HFF-Myc (cell line): ENCODE data around the gene WHRN.

Experiments
- DNase-seq: peaks from one replicate; pipeline ENCODE4 v3.0.0-alpha.2; 2011; ENCODE audit warnings: low read depth; ENCODE audit errors: extremely low read depth
- H3K4me3 ChIP-seq: replicated peaks from 2 replicates; pipeline ENCODE4 v1.5.1; 2011; ENCODE audit warnings: low read depth, mild to moderate bottlenecking, control low read depth, low read length
- CTCF ChIP-seq: IDR thresholded peaks from 2 replicates; pipeline ENCODE4 v1.5.1; 2012; ENCODE audit warnings: mild to moderate bottlenecking, low read depth, low read length, control low read depth; ENCODE audit errors: missing control alignments

WHRN gene

GRCh38 chr9:114433720-114434255, 71.5 kb downstream of the WHRN start:
- DNase-seq = no peak
- H3K4me3 ChIP-seq = no peak overlapping the region
- TF ChIP-seq CTCF = no peak

- no peak overlapping the region for H3K4me3 ChIP-seq
- no peak for TF ChIP-seq CTCF
- DNase-seq = no peak
Observed at GRCh38 chr9:114433086-114433485, 72.2 kb downstream of the WHRN start.

GRCh38 chr9:114432323-114433067, 72.8 kb downstream of the WHRN start:
- H3K4me3 ChIP-seq = no peak overlapping the region
- DNase-seq = no peak
- TF ChIP-seq CTCF = no peak

- no peak overlapping the region for H3K4me3 ChIP-seq
- DNase-seq = no peak
Observed at GRCh38 chr9:114431770-114432169, 73.5 kb downstream of the WHRN start.

GRCh38 chr9:114431003-114431402, 74.3 kb downstream of the WHRN start:
- H3K4me3 ChIP-seq = no peak overlapping the region
- DNase-seq = no peak
- no peak for TF ChIP-seq CTCF

More at GRCh38 chr9:114431770-114432169, 73.5 kb downstream of the WHRN start:
- TF ChIP-seq CTCF = no peak

GRCh38 chr9:114430457-114430856, 74.8 kb downstream of the WHRN start:
- no peak overlapping the region for H3K4me3 ChIP-seq

More at GRCh38 chr9:114430457-114430856, 74.8 kb downstream of the WHRN start:
- TF ChIP-seq CTCF = no peak
- no peak for DNase-seq
